Neuronal stem cell (in vitro differentiated cells): ENCODE data around the gene KCNIP4.
A peak's percentile ranks its signal among the peaks of the same experiment; 100 is the strongest.

Experiments used
- DNase-seq: peaks from one replicate; pipeline ENCODE4 v3.0.0-alpha.2; 2013; ENCODE audit warnings: low spot score
- H2AFZ ChIP-seq: one replicate; pipeline ENCODE4 v1.6.1; 2013; ENCODE audit warnings: mild to moderate bottlenecking, low read length, inconsistent platforms
- H2AK5ac ChIP-seq: 2 replicates; pipeline ENCODE4 v1.6.1; 2013; ENCODE audit warnings: low read depth, mild to moderate bottlenecking, inconsistent platforms, low read length, moderate library complexity, mixed read lengths
- H2BK120ac ChIP-seq: 2 replicates; pipeline ENCODE4 v1.6.1; 2013; ENCODE audit warnings: low read depth, mild to moderate bottlenecking, inconsistent platforms, low read length, moderate library complexity, mixed read lengths
- H2BK12ac ChIP-seq: one replicate; pipeline ENCODE4 v1.6.1; 2013; ENCODE audit warnings: low read length, inconsistent platforms
- H2BK15ac ChIP-seq: 2 replicates; pipeline ENCODE4 v1.6.1; 2013; ENCODE audit warnings: mild to moderate bottlenecking, low read length, inconsistent platforms, mixed read lengths
- H2BK5ac ChIP-seq: one replicate; pipeline ENCODE4 v1.6.1; 2013; ENCODE audit warnings: inconsistent platforms, mild to moderate bottlenecking, low read length, moderate library complexity
- H3K14ac ChIP-seq: one replicate; pipeline ENCODE4 v1.6.1; 2013; ENCODE audit warnings: low read length, inconsistent platforms
- H3K18ac ChIP-seq: 2 replicates; pipeline ENCODE4 v1.6.1; 2013; ENCODE audit warnings: low read length, inconsistent platforms
- H3K23ac ChIP-seq: 2 replicates; pipeline ENCODE4 v1.6.1; 2013; ENCODE audit warnings: low read depth, mild to moderate bottlenecking, mixed read lengths, low read length, inconsistent platforms; ENCODE audit not compliant: poor library complexity
- H3K27ac ChIP-seq: replicated peaks from 3 replicates; pipeline ENCODE4 v1.5.1; 2013; ENCODE audit warnings: low read length, inconsistent platforms
- H3K27me3 ChIP-seq, 3 experiments: 2 replicates each; pipeline ENCODE4 v1.6.1; 2013; ENCODE audit warnings: low read length in 3 of 3, mild to moderate bottlenecking in 2 of 3, inconsistent platforms in 1 of 3, low read depth in 1 of 3, mixed read lengths in 1 of 3, moderate library complexity in 1 of 3; ENCODE audit not compliant: control insufficient read depth in 3 of 3, insufficient read depth in 3 of 3
- H3K36me3 ChIP-seq, 2 donors: replicated peaks in 1 of 2; 2 replicates each; pipeline ENCODE4 v1.6.1; 2013; ENCODE audit warnings: low read length in 2 of 2; ENCODE audit not compliant: control insufficient read depth in 2 of 2, insufficient read depth in 2 of 2
- H3K4ac ChIP-seq: 2 replicates; pipeline ENCODE4 v1.6.1; 2013; ENCODE audit warnings: inconsistent platforms, mild to moderate bottlenecking, low read length, moderate library complexity
- H3K4me1 ChIP-seq, 2 donors: 1 replicate in 1 of 2; 2 replicates in 1 of 2; pipeline ENCODE4 v1.6.1; 2013; ENCODE audit warnings: low read length in 2 of 2, low read depth in 1 of 2; ENCODE audit not compliant: control insufficient read depth in 2 of 2, insufficient read depth in 1 of 2
- H3K4me2 ChIP-seq: one replicate; pipeline ENCODE4 v1.6.1; 2013; ENCODE audit warnings: mild to moderate bottlenecking, low read length, inconsistent platforms; ENCODE audit not compliant: insufficient read depth, poor library complexity, severe bottlenecking
- H3K4me3 ChIP-seq, 2 donors: 2 replicates each; pipeline ENCODE4 v1.5.1; 2013; ENCODE audit warnings: low read length in 2 of 2, mild to moderate bottlenecking in 2 of 2, inconsistent platforms in 1 of 2, moderate library complexity in 1 of 2
- H3K79me1 ChIP-seq: one replicate; pipeline ENCODE4 v1.6.1; 2013; ENCODE audit warnings: low read depth, mild to moderate bottlenecking, inconsistent platforms, low read length, moderate library complexity
- H3K9ac ChIP-seq: one replicate; pipeline ENCODE4 v1.6.1; 2013; ENCODE audit warnings: mild to moderate bottlenecking, low read depth, low read length, inconsistent platforms; ENCODE audit not compliant: poor library complexity
- H3K9me3 ChIP-seq, 2 donors: replicated peaks in 1 of 2; 2 replicates each; pipeline versions ENCODE3 to v1.6.1; 2013; ENCODE audit warnings: low read length in 2 of 2, mild to moderate bottlenecking in 2 of 2, inconsistent platforms in 1 of 2, low read depth in 1 of 2, mixed read lengths in 1 of 2, moderate library complexity in 1 of 2; ENCODE audit not compliant: control insufficient read depth in 2 of 2, insufficient read depth in 1 of 2
- H4K8ac ChIP-seq: one replicate; pipeline ENCODE4 v1.6.1; 2013; ENCODE audit warnings: low read depth, mild to moderate bottlenecking, inconsistent platforms, low read length, moderate library complexity
- H4K91ac ChIP-seq: one replicate; pipeline ENCODE4 v1.6.1; 2013; ENCODE audit warnings: low read length, low read depth, mild to moderate bottlenecking, inconsistent platforms; ENCODE audit not compliant: poor library complexity
- WGBS, 2 donors: extraction: QIAGEN DNeasy Blood & Tissue Kit; methylation state at CpG; one replicate each; pipeline ENCODE4 v1.1.7; 2013; ENCODE audit warnings: missing lambda C conversion rate in 2 of 2, mixed read lengths in 1 of 2; ENCODE audit not compliant: insufficient read length in 2 of 2, insufficient replicate concordance in 1 of 2; ENCODE audit errors: extremely low coverage in 2 of 2; 5-methylcytosine and 5-hydroxymethylcytosine counted together

Gene KCNIP4

GRCh38 chr4:20683766-20684165, 1264.8 kb downstream of the KCNIP4 start:
- Histone ChIP-seq H3K4me3 (no peak overlapping the region), H2BK12ac (no peak overlapping the region), H2BK5ac (no peak overlapping the region)

DNA sequence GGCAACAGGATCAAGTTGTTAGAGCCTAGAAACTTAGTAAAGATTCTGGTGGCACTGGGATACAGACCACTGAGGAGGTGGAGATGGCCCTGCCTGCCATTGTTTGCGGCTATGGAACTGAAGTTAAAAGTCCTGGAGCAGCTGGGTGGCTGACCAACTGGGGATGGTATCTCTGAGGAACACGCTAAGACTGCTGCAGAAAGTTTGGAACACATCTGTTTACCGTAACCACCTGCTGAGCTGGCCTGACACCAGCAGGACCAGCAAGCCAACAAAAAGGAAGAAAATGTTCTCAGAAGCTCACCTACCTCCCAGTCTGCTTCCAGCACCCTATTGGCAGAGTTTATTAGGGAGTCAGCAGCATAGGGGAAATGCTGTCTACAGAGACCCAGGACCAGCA, 1265.7 kb downstream of the KCNIP4 start:
- no peak overlapping the region for H2BK15ac ChIP-seq
- no peak overlapping the region for H3K18ac ChIP-seq
- H3K27ac ChIP-seq: no peak overlapping the region
- H3K36me3 ChIP-seq: no peaks in the 10 kb centered on the region
- no peak overlapping the region for H2BK5ac ChIP-seq
- no peaks in the 10 kb centered on the region for H3K27me3 ChIP-seq
- no peak overlapping the region for H3K14ac ChIP-seq
- no peaks in the 10 kb centered on the region for H3K79me1 ChIP-seq
- no peak overlapping the region for H4K8ac ChIP-seq
- H3K23ac ChIP-seq: no peak overlapping the region
- WGBS, 2 donors: no CpG with 5 or more reads among the region's 3 CpGs
- no peak overlapping the region for H4K91ac ChIP-seq
- H3K9ac ChIP-seq: no peak overlapping the region
- no peak overlapping the region for H2BK120ac ChIP-seq
- H2BK12ac ChIP-seq: no peak overlapping the region
- H3K4ac ChIP-seq: no peak overlapping the region
- no peak overlapping the region for H3K4me2 ChIP-seq
- H3K9me3 ChIP-seq: no peaks in the 10 kb centered on the region
- H3K4me1 ChIP-seq: no peaks in the 10 kb centered on the region
- no peak for DNase-seq
- H2AK5ac ChIP-seq: no peak overlapping the region
- peak overlapping the region; percentile 6 for H2AFZ ChIP-seq
- no peak overlapping the region for H3K4me3 ChIP-seq

More at GRCh38 chr4:20683766-20684165, 1264.8 kb downstream of the KCNIP4 start:
- WGBS, 2 donors: no CpG with 5 or more reads among the region's 3 CpGs
- Histone ChIP-seq H3K79me1 (no peaks in the 10 kb centered on the region), H4K91ac (no peak overlapping the region), H3K27me3 (no peaks in the 10 kb centered on the region), H2AFZ (no peak overlapping the region), H2BK15ac (no peak overlapping the region), H3K4me2 (no peak overlapping the region), H3K23ac (no peak overlapping the region), H3K9me3 (no peaks in the 10 kb centered on the region), H3K4me1 (no peaks in the 10 kb centered on the region), H2AK5ac (no peak overlapping the region), H3K27ac (no peak overlapping the region), H3K4ac (no peak overlapping the region), H3K36me3 (no peaks in the 10 kb centered on the region), H2BK120ac (no peak overlapping the region), H4K8ac (no peak overlapping the region), H3K14ac (no peak overlapping the region), H3K18ac (no peak overlapping the region), H3K9ac (no peak overlapping the region)
- no peak for DNase-seq

GRCh38 chr4:20681271-20681670, 1267.3 kb downstream of the KCNIP4 start:
- DNase-seq: no peak
- no peak overlapping the region for H2BK120ac ChIP-seq
- H3K4me1 ChIP-seq: no peaks in the 10 kb centered on the region
- H4K91ac ChIP-seq: no peak overlapping the region
- H3K79me1 ChIP-seq: no peaks in the 10 kb centered on the region
- no peak overlapping the region for H3K23ac ChIP-seq
- no peak overlapping the region for H2AK5ac ChIP-seq
- no peak overlapping the region for H3K4me3 ChIP-seq
- no peak overlapping the region for H2BK15ac ChIP-seq
- H2BK12ac ChIP-seq: no peak overlapping the region
- H3K36me3 ChIP-seq: no peaks in the 10 kb centered on the region
- H3K27ac ChIP-seq: no peak overlapping the region
- H3K4ac ChIP-seq: no peak overlapping the region
- no peak overlapping the region for H3K18ac ChIP-seq
- no peak overlapping the region for H3K4me2 ChIP-seq
- H3K27me3 ChIP-seq: no peaks in the 10 kb centered on the region
- H2BK5ac ChIP-seq: no peak overlapping the region
- WGBS, 2 donors: no CpG with 5 or more reads among the region's 1 CpG
- H2AFZ ChIP-seq: no peak overlapping the region
- H3K9me3 ChIP-seq: peaks cover 2 to 3% of the 10 kb centered on the region in 2 donors
- H4K8ac ChIP-seq: no peak overlapping the region
- no peak overlapping the region for H3K9ac ChIP-seq
- H3K14ac ChIP-seq: no peak overlapping the region

DNA sequence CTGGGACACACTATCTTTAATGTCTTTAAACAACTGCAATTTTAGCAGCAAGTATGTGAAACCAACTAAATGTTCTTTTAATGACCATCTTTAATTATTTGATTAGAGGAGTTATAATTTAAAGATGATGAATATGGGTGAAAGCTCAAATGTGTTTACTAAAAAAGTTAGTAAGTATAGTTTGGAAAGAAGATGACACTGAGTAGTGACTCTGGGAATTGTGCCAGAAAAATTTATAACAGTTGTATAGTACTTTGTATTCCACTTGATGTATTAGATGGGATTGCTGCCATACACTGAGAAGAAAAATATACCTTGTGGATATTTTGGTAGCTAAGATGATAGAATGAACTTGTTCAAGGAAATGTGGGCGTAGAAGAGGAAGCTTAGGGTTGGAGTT, 1267.8 kb downstream of the KCNIP4 start:
- WGBS, 2 donors: no CpG with 5 or more reads among the region's 1 CpG
- no peak overlapping the region for H2AK5ac ChIP-seq
- no peak overlapping the region for H3K18ac ChIP-seq
- peaks cover 2 to 3% of the 10 kb centered on the region in 2 donors for H3K9me3 ChIP-seq
- H3K79me1 ChIP-seq: no peaks in the 10 kb centered on the region
- H3K36me3 ChIP-seq: no peaks in the 10 kb centered on the region
- H2BK12ac ChIP-seq: no peak overlapping the region
- DNase-seq: no peak
- no peak overlapping the region for H4K8ac ChIP-seq
- no peak overlapping the region for H3K4me2 ChIP-seq
- H3K4me1 ChIP-seq: no peaks in the 10 kb centered on the region
- no peak overlapping the region for H3K4ac ChIP-seq
- no peak overlapping the region for H2BK120ac ChIP-seq
- H2BK5ac ChIP-seq: no peak overlapping the region
- no peak overlapping the region for H2BK15ac ChIP-seq
- H3K27me3 ChIP-seq: no peaks in the 10 kb centered on the region
- H3K9ac ChIP-seq: no peak overlapping the region
- H3K27ac ChIP-seq: no peak overlapping the region
- H4K91ac ChIP-seq: no peak overlapping the region
- H3K4me3 ChIP-seq: no peak overlapping the region
- no peak overlapping the region for H3K23ac ChIP-seq
- no peak overlapping the region for H3K14ac ChIP-seq
- no peak overlapping the region for H2AFZ ChIP-seq
